GM18508 (cell line): ENCODE data around the gene NR2F1.

ENCODE experiments used
- ATAC-seq: cut with Tn5 transposase; IDR thresholded peaks from one replicate; pipeline ENCODE4 v1.9.1; 2021; ENCODE audit warnings: moderate number of reproducible peaks; ENCODE audit not compliant: insufficient read depth, unreplicated experiment

NR2F1 gene

DNA sequence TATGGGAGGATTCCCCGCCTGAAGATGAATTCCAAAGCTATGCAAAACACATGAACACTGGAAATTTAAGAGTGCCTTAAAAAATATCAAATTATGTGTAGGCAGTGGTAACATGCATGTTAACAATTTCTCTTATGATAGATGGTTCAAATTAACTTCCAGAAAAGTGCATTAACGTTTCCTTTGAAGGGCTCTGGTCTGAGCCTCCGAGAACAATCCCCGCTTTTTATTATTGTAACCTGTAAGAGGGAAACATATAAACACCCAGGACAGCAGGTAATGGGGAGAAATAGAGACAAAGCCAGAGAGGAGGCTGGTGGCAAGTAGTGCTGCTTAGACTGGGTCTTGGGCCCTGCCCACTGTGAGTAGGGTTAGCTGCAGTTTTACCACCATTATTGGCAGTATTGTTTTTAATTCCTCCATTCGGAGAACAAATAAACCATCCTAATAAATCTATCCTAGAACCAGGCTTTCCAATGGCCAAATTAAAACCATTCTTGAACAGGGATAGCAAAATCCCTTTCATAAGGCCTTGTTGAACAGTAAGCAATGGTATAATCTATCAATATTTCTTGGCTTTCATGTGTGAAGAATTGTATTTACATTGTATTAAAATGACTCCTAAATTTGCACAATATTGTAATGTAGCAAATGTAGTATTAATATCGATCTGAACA is 6.3 kb downstream of the NR2F1 start:
- ATAC-seq: no peak

DNA sequence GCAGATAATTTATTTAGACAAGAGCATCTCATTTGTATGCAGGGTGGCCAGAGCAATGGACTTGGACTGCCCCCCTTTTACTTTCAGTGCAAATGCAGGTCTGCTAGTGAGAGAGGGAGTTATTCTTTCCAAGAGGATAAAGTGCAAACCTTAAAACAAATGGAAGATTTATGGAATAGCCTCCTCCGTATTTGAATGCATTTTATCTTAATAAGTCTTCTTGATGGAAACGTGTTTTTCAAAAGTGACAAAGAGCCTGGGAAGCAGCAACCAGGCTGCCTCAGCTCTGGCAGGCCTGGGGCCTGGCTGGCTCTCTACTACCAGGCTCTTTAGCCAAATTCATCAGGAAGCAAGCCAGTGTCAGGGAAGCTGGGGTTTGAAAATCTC is 6.8 kb downstream of the NR2F1 start:
- no peak for ATAC-seq

DNA sequence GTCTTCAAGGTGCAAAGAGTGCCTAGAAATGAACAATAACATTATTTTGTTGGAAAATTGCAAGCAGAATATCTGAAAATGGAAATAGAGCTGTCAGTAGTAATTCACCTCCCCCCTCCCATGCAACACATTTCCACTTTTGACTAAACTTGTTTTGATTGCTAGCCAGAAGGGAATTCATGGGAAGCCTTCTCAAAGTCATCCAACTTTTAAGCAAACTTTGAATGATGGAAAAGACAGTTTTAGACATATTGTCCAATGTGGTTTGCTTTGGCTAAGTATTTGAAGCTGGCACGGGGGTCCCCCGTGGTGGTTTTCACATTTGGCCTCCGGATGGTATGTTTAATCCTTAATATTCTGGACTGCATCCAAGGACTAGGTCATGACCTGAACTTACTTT is 7.5 kb downstream of the NR2F1 start:
- no peak for ATAC-seq

DNA sequence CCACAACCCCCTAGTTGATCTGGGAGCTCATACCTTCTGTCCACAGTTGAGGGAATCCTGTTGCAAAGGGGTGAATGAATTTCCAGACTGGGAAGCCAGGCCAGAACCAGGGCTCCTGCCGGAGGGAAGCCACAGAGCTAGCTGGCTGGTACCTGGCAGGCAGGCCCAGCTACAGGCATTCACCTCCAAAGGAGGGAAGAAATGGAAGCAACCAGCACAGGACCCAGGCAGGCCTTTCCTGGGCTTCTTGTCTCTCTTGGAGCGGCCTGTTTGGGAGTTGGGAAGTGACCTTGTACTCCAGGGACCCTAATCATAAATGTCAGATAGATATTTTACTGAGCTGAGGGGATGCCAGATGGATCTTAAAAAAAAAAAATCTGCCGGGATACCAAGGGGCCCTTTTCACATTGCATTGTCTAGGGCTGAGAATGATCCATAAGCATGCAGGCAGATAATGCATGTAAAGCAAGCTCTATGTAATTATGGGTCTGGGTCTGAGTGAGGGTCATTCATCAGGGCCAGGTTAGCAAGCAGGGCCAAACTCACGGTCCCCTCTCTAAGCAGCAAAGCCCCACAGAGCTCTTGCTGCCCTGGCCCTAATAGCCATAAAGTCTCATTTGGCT is 8.4 kb downstream of the NR2F1 start:
- ATAC-seq: no peak

DNA sequence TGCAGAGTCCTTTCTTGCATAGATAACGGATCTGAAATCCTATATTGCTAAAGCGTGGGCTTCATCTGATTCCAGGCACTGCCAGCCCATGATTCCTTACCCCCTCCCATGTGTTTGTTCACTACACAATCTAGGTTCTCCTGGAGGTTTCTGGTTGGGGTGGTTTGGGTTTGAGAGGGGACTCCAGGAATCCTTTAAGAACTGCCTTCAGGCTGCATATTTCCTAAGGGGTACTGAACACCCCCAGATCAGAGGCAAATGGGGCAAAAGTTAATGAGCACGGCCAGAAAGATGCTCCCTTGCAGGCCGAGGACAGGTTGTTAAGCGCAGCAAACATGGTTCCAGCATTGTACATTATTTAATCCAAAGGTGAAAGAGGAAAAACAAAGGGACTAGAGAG is 9.9 kb downstream of the NR2F1 start:
- ATAC-seq: no peak

DNA sequence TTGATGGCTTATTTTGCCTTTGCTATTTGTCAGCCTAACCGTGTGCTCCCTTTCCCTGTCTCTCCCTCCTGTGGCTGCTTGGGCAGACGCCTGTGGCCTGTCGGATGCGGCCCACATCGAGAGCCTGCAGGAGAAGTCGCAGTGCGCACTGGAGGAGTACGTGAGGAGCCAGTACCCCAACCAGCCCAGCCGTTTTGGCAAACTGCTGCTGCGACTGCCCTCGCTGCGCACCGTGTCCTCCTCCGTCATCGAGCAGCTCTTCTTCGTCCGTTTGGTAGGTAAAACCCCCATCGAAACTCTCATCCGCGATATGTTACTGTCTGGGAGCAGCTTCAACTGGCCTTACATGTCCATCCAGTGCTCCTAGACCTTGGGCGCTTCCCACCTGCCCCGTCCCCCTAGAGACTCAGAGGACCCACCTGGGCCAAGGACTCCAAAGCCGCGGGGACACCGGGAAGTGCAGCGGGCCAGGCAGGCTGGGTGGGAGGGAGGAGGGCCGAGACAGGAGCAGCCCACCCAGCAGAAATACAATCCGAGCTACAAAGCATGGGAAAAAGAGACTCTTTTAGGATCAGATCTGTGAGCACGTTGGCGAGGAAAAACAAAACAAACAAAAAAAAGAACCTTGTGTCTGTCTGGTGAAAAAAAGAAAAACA is 10.6 kb downstream of the NR2F1 start:
- no peak for ATAC-seq

DNA sequence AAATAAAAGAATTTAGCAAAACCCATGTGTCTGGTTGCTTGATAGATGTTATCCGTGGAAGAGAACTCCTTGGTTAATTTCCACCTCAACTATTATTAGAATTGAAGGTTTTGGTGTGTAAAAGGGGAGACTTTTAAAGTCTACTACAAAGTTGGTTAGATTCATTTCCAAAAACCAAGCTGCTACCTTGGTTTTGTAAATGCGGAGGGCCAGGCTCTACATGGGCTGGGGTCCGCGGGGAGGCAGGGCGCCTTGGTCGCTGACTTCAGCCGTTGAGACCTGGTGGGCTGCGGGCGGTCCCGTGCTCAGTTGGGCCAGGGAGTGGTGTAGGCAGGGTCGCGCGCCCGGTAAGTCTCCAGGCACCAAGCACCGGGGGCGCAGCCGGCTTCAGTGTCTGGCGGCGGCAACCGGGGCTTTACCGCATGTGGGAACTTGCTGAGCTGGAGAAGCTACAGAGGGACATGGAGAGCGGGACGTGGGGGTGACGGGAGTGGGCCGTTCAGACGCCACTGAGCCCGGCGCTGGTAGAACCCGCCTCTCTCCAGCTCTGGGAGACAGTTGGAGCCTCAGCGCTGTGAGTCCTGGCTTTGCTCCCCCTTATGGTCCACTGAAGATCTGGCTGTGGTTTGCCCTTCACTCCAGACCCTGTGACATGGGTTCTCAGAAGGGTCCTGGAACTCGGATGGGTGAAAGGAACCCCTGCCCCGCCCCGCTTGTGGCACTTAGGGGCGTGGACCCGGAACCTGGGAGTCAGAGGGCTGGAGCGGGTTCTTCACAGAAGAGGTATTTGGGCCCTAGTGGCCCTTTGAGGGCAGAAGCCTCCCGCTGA is 11.8 kb downstream of the NR2F1 start:
- ATAC-seq: no peak

DNA sequence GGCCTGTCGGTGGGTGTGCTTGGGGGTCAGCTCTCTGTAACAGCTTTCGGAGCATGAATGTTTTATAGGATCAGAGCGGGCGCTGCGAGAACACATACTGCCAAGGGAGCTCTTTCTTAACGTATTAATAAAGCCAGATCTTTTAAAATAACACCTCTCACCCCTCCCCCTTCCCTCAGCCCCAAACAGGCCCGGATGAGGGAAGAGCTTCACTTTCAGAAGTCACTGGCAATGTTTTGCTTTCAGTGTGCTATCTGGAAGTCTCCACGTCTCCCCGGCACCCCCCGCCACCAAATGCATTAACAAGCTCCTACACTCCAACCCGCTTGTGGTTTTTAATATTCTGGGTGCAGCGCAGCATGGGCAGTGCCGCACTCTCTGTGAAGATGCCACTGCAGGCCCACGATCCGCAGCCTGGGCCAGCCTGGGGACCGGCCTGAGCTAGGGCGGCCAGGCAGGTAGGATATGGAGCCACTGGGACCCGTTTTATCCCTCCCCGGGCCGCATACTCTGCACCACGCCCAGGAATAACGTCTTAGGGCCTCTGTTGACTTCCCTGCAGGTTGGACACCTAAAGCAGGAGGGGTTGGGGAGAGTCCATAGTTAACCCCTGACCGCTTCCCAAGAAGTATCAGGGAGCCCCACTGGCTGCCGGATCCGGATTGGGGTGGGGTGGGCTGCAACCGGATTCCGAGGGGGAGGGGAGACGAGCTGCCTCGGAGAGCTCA is 12.6 kb downstream of the NR2F1 start:
- ATAC-seq: no peak

DNA sequence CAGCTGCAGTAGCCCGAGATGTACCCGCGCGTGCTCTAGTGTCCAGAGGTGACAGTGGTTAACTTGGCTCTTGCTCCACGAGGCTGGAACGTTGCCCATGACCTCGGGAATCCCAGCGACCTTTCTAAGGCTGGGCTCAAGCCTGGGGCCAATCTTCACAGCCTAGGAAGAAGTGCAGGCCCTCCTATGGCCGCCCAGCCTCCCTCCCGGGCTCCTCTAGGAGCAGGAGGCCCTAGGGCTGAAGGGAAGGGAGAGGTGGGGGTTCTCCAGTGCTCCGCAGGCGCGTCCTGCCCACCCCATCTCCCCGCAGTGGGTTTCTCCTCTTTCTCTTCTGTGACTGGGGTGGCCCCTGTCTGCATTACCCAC is 13.3 kb downstream of the NR2F1 start:
- no peak for ATAC-seq

DNA sequence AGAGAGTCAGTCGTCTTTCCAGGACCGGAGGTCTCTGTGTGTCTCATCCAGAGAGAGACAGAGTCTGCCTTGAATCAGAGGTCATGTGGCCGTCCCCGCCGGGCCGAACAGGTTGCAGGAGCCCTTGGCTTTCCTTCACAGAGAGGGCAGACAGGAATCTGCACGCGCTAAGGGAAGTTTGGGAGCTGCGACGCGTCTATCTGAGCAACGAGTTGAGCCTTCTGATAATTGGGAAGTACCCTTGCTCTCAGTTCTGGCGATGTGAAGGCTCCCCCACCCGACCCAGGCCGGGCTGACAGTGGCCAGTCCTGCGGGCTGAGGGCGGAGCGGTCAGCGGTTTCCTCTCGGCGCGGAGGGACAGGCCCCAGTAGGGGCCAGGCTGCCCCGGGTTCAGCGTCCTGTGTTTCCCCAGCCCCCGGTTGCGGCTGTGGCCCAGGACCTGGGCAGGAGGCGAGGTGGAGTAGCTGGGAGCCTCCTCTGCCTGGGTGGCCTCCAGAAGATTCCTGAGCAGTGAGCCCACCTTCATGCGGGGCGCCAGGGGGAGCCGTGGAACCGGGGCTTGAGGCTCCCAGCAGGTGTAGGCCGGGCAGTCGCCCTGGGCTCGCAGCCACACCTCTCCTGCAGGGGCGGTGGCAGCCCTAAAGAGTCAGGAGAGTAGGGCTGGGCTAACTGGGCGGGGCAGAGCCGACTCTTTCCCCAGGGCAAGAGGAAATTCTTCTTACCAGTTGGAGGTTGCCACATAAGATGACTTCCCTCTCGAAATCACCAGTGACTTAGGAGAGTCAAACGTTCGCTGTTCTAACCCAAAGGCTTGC is 13.9 kb downstream of the NR2F1 start:
- no peak for ATAC-seq

DNA sequence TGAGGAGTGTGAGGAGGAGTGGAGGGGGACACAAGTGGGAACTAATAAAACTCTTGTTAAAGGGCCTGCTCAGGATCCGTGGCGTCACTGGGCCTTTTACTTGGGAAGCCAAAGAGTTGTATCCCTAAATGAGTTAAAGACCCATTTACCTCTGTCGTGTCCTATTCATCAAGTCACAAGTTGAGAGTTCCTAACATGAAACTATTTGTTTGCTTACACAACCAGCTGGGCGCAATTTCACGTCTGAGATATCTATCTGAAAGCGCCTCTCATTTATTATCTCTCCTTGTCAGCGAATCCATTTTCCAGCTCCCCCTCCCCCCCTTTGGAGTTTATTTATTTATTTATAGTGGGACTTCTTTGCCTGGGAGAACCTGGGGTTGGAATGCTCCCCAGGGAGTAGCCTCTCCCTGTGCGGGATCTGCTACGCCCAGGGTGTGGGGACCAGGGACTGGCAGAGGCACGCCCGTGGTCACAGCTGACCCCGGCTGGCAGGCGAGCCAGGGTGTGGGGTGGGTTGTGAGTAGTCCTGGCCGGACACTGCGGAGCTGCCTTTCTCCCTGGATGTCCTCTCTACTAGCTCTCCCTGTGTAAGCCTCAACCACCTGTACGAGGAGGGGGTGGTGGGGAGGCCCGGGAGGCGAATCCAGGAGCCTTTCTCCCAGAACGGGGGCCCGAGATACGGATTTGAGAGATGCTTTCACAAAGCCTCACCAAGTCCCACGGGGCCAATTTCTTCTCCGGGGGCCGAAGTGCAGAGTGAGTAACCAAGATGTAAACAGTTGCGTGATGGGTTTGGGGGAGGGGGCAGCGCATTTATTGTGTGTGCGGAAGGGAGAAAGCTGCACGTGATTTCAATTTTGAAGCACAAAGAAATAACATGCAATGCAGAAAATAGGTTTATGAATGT is 15.3 kb downstream of the NR2F1 start:
- ATAC-seq: no peak

DNA sequence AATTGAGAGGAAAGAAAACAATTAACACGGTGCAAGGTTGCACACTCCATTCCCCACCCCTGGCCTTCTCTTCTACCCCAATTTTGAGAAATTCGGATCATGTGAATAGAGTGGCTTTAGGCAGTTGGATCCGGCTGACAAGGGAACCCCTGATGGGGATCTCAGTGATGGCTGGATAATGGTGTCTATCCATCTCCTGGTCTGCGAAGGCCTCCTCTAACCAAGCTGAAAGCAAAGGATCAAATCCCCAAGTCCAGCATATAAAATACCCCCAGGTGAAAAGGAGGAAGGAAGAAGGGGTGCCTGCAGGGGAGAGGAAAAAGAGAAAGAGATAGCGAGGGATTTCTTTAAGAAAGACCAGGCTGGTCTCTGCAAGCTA is 16.0 kb downstream of the NR2F1 start:
- ATAC-seq: no peak

DNA sequence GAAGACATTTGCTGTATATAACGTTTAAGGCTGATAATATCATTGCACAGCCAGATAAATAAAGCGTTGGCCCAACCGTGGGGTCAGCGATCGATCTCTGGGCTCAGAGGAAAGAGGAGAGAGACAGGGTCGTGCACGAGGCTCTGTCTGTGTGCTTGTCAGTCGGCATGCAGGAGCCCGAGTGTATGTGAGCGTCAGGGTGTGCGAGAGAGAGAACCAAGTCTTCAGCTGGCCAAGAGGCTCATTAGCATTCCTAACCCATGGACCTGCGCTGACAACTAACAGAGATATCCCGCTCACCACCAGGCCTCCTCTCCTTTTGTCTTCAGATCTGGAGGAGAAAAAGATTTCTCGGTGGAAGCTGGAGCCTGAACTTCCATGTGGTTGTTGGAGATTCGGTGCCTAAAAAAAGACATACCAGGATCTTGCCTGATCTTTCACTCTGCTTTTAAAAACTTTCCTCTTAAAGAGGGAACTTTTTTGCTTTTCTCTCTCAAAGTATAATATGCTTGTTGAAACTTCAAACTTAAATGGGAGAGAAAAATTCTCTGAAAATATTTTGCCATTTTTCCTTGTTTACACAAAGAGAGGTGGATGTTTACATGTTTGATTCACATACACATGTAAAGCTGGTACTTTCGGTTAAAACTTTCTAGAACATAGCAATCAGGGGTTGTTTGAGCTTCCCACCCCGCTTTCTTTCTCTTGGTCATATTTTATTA is 16.5 kb downstream of the NR2F1 start:
- no peak for ATAC-seq

DNA sequence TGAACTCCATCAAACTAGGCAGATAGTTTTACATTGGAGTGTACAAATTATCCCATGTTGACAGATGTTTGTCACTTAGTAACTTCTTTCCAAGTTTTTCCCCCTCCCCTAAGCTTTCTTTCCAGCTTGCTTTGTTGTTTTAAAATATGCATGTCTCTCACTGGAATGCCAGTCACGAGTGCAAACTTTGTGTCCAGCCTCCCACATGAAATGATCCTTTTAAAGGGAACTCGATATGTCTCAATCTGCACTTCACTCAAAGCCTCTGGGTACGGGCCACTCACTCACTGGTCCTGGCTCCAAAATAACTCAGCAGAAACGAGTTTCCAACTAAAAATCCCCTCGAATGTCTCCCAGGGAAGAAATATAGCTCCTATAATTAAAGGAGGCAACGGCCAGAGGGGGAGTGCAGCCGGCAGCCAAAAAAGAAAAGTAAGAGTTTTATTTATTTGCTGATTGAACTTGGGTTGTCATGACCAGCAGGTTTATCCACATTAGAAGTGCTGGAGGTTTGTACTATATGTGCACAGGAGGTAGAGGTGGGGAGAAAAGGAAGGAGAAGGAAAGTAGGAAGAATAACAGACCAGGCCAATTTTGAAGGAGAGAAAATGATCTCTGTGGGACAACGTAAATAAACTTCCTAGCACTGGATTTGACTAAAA is 17.5 kb downstream of the NR2F1 start:
- no peak for ATAC-seq

DNA sequence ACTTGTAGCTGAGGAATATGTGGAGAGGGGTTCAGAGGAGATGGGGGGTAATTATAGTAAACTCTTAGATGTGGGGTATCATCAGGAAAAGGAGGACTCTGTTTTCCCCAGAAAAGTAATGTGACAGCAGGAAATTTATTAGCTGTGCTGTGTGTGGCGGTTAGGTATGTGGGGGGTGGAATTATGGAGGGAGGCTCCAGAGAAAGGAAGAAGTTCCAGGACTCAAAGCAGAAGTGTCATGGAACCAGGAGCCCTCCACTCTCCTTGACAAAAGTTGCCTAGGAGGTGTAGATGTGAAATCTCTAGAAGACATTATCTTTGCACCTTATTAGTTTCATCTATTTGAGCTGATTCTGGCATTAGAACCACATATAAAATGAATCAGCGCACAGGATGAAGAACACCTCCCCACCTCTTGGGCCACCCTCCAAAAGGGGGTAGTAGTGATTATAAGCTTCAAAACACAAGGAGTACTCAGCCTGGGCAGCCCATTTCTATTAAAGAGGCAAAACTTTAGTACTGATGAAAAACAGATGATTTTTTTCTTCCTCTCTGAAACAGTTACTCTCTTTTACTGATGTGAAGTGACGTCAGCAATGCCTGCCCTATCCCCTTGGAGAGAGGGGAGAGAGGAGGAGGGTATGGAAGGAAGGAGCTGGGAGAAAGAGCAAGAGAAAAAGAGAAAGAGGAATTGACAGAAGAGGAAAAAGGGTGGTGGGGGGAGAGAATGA is 18.2 kb downstream of the NR2F1 start:
- ATAC-seq: no peak

DNA sequence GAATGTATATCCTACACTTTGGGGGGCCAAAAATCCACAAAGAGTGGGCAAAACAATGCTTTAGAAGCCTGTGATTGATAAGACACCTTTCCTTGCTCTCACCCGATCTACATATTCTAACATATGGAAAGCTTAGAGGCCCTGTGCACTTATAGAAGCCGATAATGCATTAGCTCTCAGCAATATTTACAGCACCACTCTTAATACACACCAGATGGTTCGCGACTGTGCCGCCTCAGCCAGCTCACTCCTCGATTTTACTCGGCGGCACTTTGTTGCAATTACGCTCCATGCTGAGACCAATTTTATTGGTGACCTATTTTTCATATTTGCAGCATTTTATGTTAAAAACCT is 18.8 kb downstream of the NR2F1 start:
- ATAC-seq: no peak
